K562 (cell line): Measurements from ENCODE around the gene CARS2. TPM values are rescaled to one million over a fixed set of nuclear protein-coding genes. Genes with fewer than 3 reads are reported as not detected.

ENCODE experiments used
- ATAC-seq: fragments of 200-7000 bp; cut with Tn5 transposase; 3 replicates; pipeline ENCODE4 v1.9.1; 2020; ENCODE audit warnings: moderate library complexity
- BruUV-seq: library from RNA; stranded (reverse); fragments of 400-500 nt; replicated peaks from 2 replicates; lab custom pipeline; 2021; lab: Mats Ljungman, UMichigan
- CTCF ChIA-PET: fragments of 300-600 bp; formaldehyde crosslinking; extraction: SDS; loops from one replicate; lab custom pipeline; 2021; ENCODE audit warnings: low intra/inter-chr PET ratio; lab: Yijun Ruan, JAX
- POLR2A ChIA-PET: fragments of 300-600, 350-650 bp; sonication (Branson Sonifier 250); formaldehyde crosslinking; extraction: SDS; loops from one replicate; lab custom pipeline; 2021; ENCODE audit warnings: antibody characterized with exemption, inconsistent platforms; lab: Yijun Ruan, JAX
- DNase-seq, 4 experiments: peaks; one replicate each; pipeline versions ENCODE4 v3.0.0 to v3.0.0-alpha.2; 2011 to 2018; ENCODE audit warnings: low spot score in 3 of 4, mixed read lengths in 3 of 4; ENCODE audit errors: extremely low read depth in 1 of 4
- FAIRE-seq: peaks from 2 replicates; lab custom pipeline; 2011; peaks lifted over from hg19 to GRCh38; lab: Jason Lieb, UNC
- H2AFZ ChIP-seq: 2 replicates; pipeline ENCODE4 v1.6.0; 2011; ENCODE audit warnings: low read depth, low read length, control low read depth, inconsistent platforms
- H3K27ac ChIP-seq: fragments of 200-600 bp; 3 replicates; pipeline ENCODE4 v1.8.0; 2011; ENCODE audit warnings: low read depth, mild to moderate bottlenecking, control low read depth, inconsistent platforms, low read length, moderate library complexity, mixed read lengths; ENCODE audit errors: extremely low read depth
- H3K27me3 ChIP-seq, 2 experiments: fragments of 300-600 bp in 1 of 2; 2 replicates in 1 of 2; 3 replicates in 1 of 2; pipeline versions ENCODE4 v1.6.0 to v1.8.0; 2011; ENCODE audit warnings: inconsistent platforms in 2 of 2, low read length in 2 of 2, mild to moderate bottlenecking in 1 of 2, mixed read lengths in 1 of 2, moderate library complexity in 1 of 2; ENCODE audit not compliant: control insufficient read depth in 2 of 2, insufficient read depth in 2 of 2
- H3K36me3 ChIP-seq: fragments of 300-600 bp; 3 replicates; pipeline ENCODE4 v1.8.0; 2011; ENCODE audit warnings: mild to moderate bottlenecking, low read length, inconsistent platforms; ENCODE audit not compliant: control insufficient read depth, insufficient read depth
- H3K4me1 ChIP-seq, 2 experiments: fragments of 200-600 bp in 1 of 2; replicated peaks in 1 of 2; 2 replicates in 1 of 2; 3 replicates in 1 of 2; pipeline versions ENCODE4 v1.5.1 to v1.8.0; 2011; ENCODE audit warnings: inconsistent platforms in 2 of 2, low read length in 2 of 2, mild to moderate bottlenecking in 1 of 2, mixed read lengths in 1 of 2, moderate library complexity in 1 of 2; ENCODE audit not compliant: control insufficient read depth in 2 of 2, insufficient read depth in 2 of 2
- H3K4me2 ChIP-seq: 2 replicates; pipeline ENCODE4 v1.6.1; 2011; ENCODE audit warnings: low read length, control low read depth, inconsistent platforms, mixed read lengths; ENCODE audit not compliant: insufficient read depth
- H3K4me3 ChIP-seq: fragments of 200-600 bp; sonication (generic), shearing (Covaris generic); 2 replicates; pipeline ENCODE4 v1.5.1; 2016; ENCODE audit warnings: control low read depth, inconsistent platforms
- H3K79me2 ChIP-seq: fragments of 200-600 bp; 3 replicates; pipeline ENCODE4 v1.8.0; 2011; ENCODE audit warnings: low read length, inconsistent platforms; ENCODE audit not compliant: control insufficient read depth, insufficient read depth
- H3K9ac ChIP-seq, 2 experiments: 2 replicates each; pipeline versions ENCODE4 v1.6.0 to v1.6.1; 2011; ENCODE audit warnings: low read depth in 2 of 2, low read length in 2 of 2, control low read depth in 1 of 2, inconsistent platforms in 1 of 2, mild to moderate bottlenecking in 1 of 2, mixed read lengths in 1 of 2; ENCODE audit not compliant: insufficient read depth in 1 of 2
- H3K9me1 ChIP-seq: one replicate; pipeline ENCODE4 v1.6.0; 2011; ENCODE audit warnings: inconsistent platforms, mild to moderate bottlenecking, low read length, moderate library complexity; ENCODE audit not compliant: control insufficient read depth, insufficient read depth
- H3K9me3 ChIP-seq: replicated peaks from 2 replicates; pipeline ENCODE4 v1.5.1; 2011; ENCODE audit warnings: low read depth, low read length, inconsistent platforms; ENCODE audit not compliant: control insufficient read depth, insufficient read depth
- H4K20me1 ChIP-seq: replicated peaks from 2 replicates; pipeline ENCODE4 v1.6.1; 2011; ENCODE audit warnings: low read length, inconsistent platforms, mixed read lengths; ENCODE audit not compliant: control insufficient read depth, insufficient read depth
- CBFA2T3 ChIP-seq: fragments of 450-650 bp; IDR thresholded peaks from 2 replicates; pipeline ENCODE4 v1.6.1; 2017
- ERF ChIP-seq: fragments of 450-650 bp; formaldehyde crosslinking; IDR thresholded peaks from 2 replicates; pipeline ENCODE4 v1.4.0; 2020; ENCODE audit warnings: mild to moderate bottlenecking, mixed read lengths
- HLTF ChIP-seq: fragments of 450-650 bp; IDR thresholded peaks from 2 replicates; pipeline ENCODE4 v1.6.1; 2016
- PHB2 ChIP-seq: fragments of 450-650 bp; IDR thresholded peaks from 2 replicates; pipeline ENCODE4 v1.6.1; 2017; ENCODE audit warnings: low read depth
- SIN3A ChIP-seq, 2 experiments: fragments of 150-350 bp in 1 of 2; IDR thresholded peaks; 2 replicates each; pipeline ENCODE4 v1.6.1; 2011 to 2016; ENCODE audit warnings: borderline replicate concordance in 2 of 2, low read depth in 2 of 2, low read length in 2 of 2, mild to moderate bottlenecking in 2 of 2, moderate library complexity in 2 of 2; ENCODE audit not compliant: control insufficient read depth in 1 of 2
- SMAD4 ChIP-seq: fragments of 250-450 bp; sonication (Bioruptor Pico); conservative IDR thresholded peaks from 2 replicates; pipeline ENCODE4 v1.8.0; 2021; ENCODE audit warnings: inconsistent platforms, mild to moderate bottlenecking, moderate library complexity
- TEAD1 ChIP-seq, 2 experiments: fragments of 450-650 bp in 1 of 2; sonication (generic) in 1 of 2; formaldehyde crosslinking; IDR thresholded peaks; 2 replicates each; pipeline versions ENCODE4 v1.4.0 to v1.8.0; 2020 to 2022; ENCODE audit warnings: mild to moderate bottlenecking in 2 of 2, missing genetic modification reagents in 1 of 2
- WHSC1 ChIP-seq: IDR thresholded peaks from one replicate; pipeline ENCODE4 v1.6.1; 2012; ENCODE audit warnings: low read length, control low read depth, inconsistent platforms
- ZNF707 ChIP-seq: fragments of 250-450 bp; sonication (Bioruptor Pico); conservative IDR thresholded peaks from 2 replicates; pipeline ENCODE4 v1.8.0; 2022; ENCODE audit warnings: inconsistent platforms, mild to moderate bottlenecking, moderate library complexity
- WGBS: fragments of 100-300 bp; shearing (Covaris generic); methylation state at CpG from one replicate; pipeline ENCODE4 v1.1.6; 2016; ENCODE audit warnings: low coverage, mixed read lengths; ENCODE audit not compliant: insufficient coverage; ENCODE audit errors: missing lambda C conversion rate; 5-methylcytosine and 5-hydroxymethylcytosine counted together
- in situ Hi-C: fragments of 300-500 bp; cut with MboI; formaldehyde crosslinking; loops from 4 replicates; pipeline ENCODE4 v1.15.0; 2018; ENCODE audit warnings: inconsistent platforms, mixed read lengths
- intact Hi-C: fragments of 100-400 bp; cut with micrococcal nuclease; formaldehyde crosslinking; loops from 2 replicates; pipeline ENCODE4 v1.14.2; 2022
- polyA plus RNA-seq, 8 experiments: library from polyadenylated mRNA; depleted of rRNA in 4 of 8; stranded (reverse) in 5 of 8; unstranded in 3 of 8; fragments of >200 nt; fragmentation: Nextera tagmentation in 2 of 8; fragmentation: Illumina TruSeq in 1 of 8; extraction: Ambion mirVana in 2 of 8; extraction: Trizol in 1 of 8; gene quantifications; 2 replicates each; pipeline versions ENCODE4 v1.2.1 to v1.2.3, GENCODE V29; 2011 to 2014; ENCODE audit warnings: inconsistent platforms in 1 of 8, missing spikeins in 1 of 8
- total RNA-seq, 7 experiments: library from RNA; depleted of rRNA in 6 of 7; stranded (reverse); fragments of >200 nt in 6 of 7; fragmentation: Illumina TruSeq in 2 of 7; extraction: Trizol in 2 of 7; gene quantifications; 2 replicates each; pipeline versions ENCODE4 v1.2.1 to v1.2.3, GENCODE V29; 2011 to 2021; ENCODE audit warnings: low replicate concordance in 1 of 7
- TF ChIP-seq, protein P1 (sequence below), 2 experiments: fragments of 450-650 bp in 1 of 2; sonication (generic) in 1 of 2; formaldehyde crosslinking; conservative IDR thresholded peaks; 2 replicates each; pipeline versions ENCODE4 v1.4.0 to v1.8.1; 2020 to 2022; ENCODE audit warnings: mild to moderate bottlenecking in 1 of 2, missing genetic modification reagents in 1 of 2

Gene CARS2
- total and polyA plus RNA-seq, 9 of the 15 experiments (the other 6 are each of a cell fraction or from before 2014, with no cell fraction given) = 1.7 to 37.4 (median 30.5) TPM

- Histone ChIP-seq H3K79me2 (no peaks in the 10 kb centered on the region), H3K27me3 (no peaks in the 10 kb centered on the region), H3K36me3 (peaks cover 27% of the 10 kb centered on the region; the same call in 1 of the 3 replicates), H4K20me1 (no peaks in the 10 kb centered on the region), H3K9ac (no peak overlapping the region), H3K9me3 (no peaks in the 10 kb centered on the region), H3K4me2 (no peak overlapping the region), H3K4me3 (no peak overlapping the region), H3K27ac (no peak overlapping the region), H3K4me1 (peaks cover 4 to 16% of the 10 kb centered on the region in 2 experiments; a peak in 4 of 5 replicates), H3K9me1 (peaks cover 3% of the 10 kb centered on the region), H2AFZ (no peak overlapping the region)
- in situ Hi-C loops (no loop called here), intact Hi-C loops (no loop called here)
- BruUV-seq = no TSS peak
- no peak for FAIRE-seq
- no peak for TF ChIP-seq HLTF
- TF ChIP-seq, protein P1, sequence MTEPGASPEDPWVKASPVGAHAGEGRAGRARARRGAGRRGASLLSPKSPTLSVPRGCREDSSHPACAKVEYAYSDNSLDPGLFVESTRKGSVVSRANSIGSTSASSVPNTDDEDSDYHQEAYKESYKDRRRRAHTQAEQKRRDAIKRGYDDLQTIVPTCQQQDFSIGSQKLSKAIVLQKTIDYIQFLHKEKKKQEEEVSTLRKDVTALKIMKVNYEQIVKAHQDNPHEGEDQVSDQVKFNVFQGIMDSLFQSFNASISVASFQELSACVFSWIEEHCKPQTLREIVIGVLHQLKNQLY (CRISPR knock-in tag; conservative IDR thresholded peaks at IDR 0.05) = no peak
- no peak for TF ChIP-seq CBFA2T3
- TF ChIP-seq ERF (CRISPR knock-in tag) = no peak
- TF ChIP-seq WHSC1 = no peak
- no peak for TF ChIP-seq SMAD4 (CRISPR knock-in tag)
- TF ChIP-seq PHB2 = no peak
- TF ChIP-seq TEAD1 (CRISPR knock-in tag; IDR thresholded peaks at IDR 0.05) = no peak
- TF ChIP-seq SIN3A (IDR thresholded peaks at IDR 0.05; ENCODE audit: borderline replicate concordance in 2 of 2, control insufficient read depth in 1 of 2, low read depth in 2 of 2, low read length in 2 of 2) = no peak
- no peak for TF ChIP-seq ZNF707 (CRISPR knock-in tag)
- ATAC-seq = no peak
- POLR2A ChIA-PET = interaction anchor here (0.6 to 0.9 kb wide), 2 partner anchors 11 to 178 kb away, joined by 3 read pairs; no protein-coding TSS in a partner anchor
- CTCF ChIA-PET = no interaction called here
- 88% methylated on average over 8 of the region's 16 CpGs for WGBS
- DNase-seq = no peak
These were observed 54.1 kb downstream of the CARS2 start for GRCh38 chr13:110651726-110652230.
